PC-3 (cell line): ENCODE data around the gene E2F1. TPM values are rescaled to one million over a fixed set of nuclear protein-coding genes. Genes with fewer than 3 reads are reported as not detected.

Source experiments
- ATAC-seq: fragments of 200-7000 bp; cut with Tn5 transposase; 2 replicates; pipeline ENCODE4 v1.9.1; 2020; ENCODE audit warnings: mild to moderate bottlenecking, moderate library complexity
- BruUV-seq: library from RNA; stranded (reverse); fragments of 400-500 nt; replicated peaks from 2 replicates; lab custom pipeline; 2021; lab: Mats Ljungman, UMichigan
- CTCF ChIA-PET: fragments of 300-600 bp; sonication (Branson Sonifier 250); formaldehyde crosslinking; loops from one replicate; lab custom pipeline; 2022; ENCODE audit warnings: antibody characterized with exemption; lab: Charles Lee
- POLR2A ChIA-PET: fragments of 300-600 bp; sonication (Branson Sonifier 250); formaldehyde crosslinking; loops from one replicate; lab custom pipeline; 2022; ENCODE audit warnings: antibody characterized with exemption; ENCODE audit not compliant: unreplicated experiment; lab: Charles Lee
- DNase-seq: peaks from one replicate; pipeline ENCODE4 v3.0.0-alpha.2; 2015
- H2AFZ ChIP-seq: fragments of 300-600 bp; sonication (generic); 2 replicates; pipeline ENCODE4 v1.6.0; 2016; ENCODE audit warnings: antibody characterized with exemption, low read length
- H3F3A ChIP-seq: fragments of 300-600 bp; sonication (generic); one replicate; pipeline ENCODE4 v1.6.0; 2017; ENCODE audit warnings: antibody characterized with exemption, low read length, control low read depth, mild to moderate bottlenecking; ENCODE audit not compliant: unreplicated experiment
- H3K27ac ChIP-seq: fragments of 300-600 bp; sonication (generic); 2 replicates; pipeline ENCODE4 v1.5.1; 2016; ENCODE audit warnings: mild to moderate bottlenecking, low read length
- H3K27me3 ChIP-seq: fragments of 300-600 bp; sonication (generic); 2 replicates; pipeline ENCODE4 v1.6.1; 2016; ENCODE audit warnings: low read length, mixed read lengths
- H3K36me3 ChIP-seq: fragments of 300-600 bp; sonication (generic); 2 replicates; pipeline ENCODE4 v1.6.1; 2016; ENCODE audit warnings: low read depth, mixed run types, low read length, mixed read lengths
- H3K4me1 ChIP-seq: fragments of 300-600 bp; sonication (generic); 2 replicates; pipeline ENCODE4 v1.5.1; 2016; ENCODE audit warnings: low read length; ENCODE audit not compliant: insufficient read depth
- H3K4me2 ChIP-seq: fragments of 300-600 bp; sonication (generic); 2 replicates; pipeline ENCODE4 v1.6.0; 2016; ENCODE audit warnings: low read length
- H3K4me3 ChIP-seq: fragments of 300-600 bp; sonication (generic); 2 replicates; pipeline ENCODE4 v1.5.1; 2016; ENCODE audit warnings: mild to moderate bottlenecking, low read length, mixed read lengths
- H3K79me2 ChIP-seq: fragments of 300-600 bp; sonication (generic); 2 replicates; pipeline ENCODE4 v1.6.1; 2017; ENCODE audit warnings: low read length, mixed read lengths
- H3K9ac ChIP-seq: fragments of 300-600 bp; sonication (generic); 2 replicates; pipeline ENCODE4 v1.6.0; 2016; ENCODE audit warnings: mild to moderate bottlenecking, low read length
- H3K9me2 ChIP-seq: fragments of 300-600 bp; sonication (generic); replicated peaks from 2 replicates; pipeline ENCODE4 v1.6.1; 2016; ENCODE audit warnings: mixed run types, low read length, mixed read lengths
- H3K9me3 ChIP-seq: fragments of 300-600 bp; sonication (generic); 2 replicates; pipeline ENCODE4 v1.6.1; 2016; ENCODE audit warnings: low read length, mixed read lengths
- H4K20me1 ChIP-seq: fragments of 300-600 bp; sonication (generic); 2 replicates; pipeline ENCODE4 v1.6.1; 2016; ENCODE audit warnings: low read length, mixed read lengths
- EZH2 ChIP-seq: fragments of 300-600 bp; sonication (generic); IDR thresholded peaks from one replicate; pipeline ENCODE4 v1.6.1; 2017; ENCODE audit warnings: antibody characterized with exemption, mild to moderate bottlenecking, low read length; ENCODE audit not compliant: unreplicated experiment
- EZH2phosphoT487 ChIP-seq: fragments of 300-600 bp; sonication (generic); IDR thresholded peaks from 2 replicates; pipeline ENCODE4 v1.6.1; 2018; ENCODE audit warnings: mild to moderate bottlenecking, antibody characterized with exemption, low read length, borderline replicate concordance
- intact Hi-C: fragments of 100-400 bp; cut with micrococcal nuclease; formaldehyde crosslinking; loops from 2 replicates; pipeline ENCODE4 v1.9.0; 2023
- total RNA-seq: library from RNA; depleted of rRNA; stranded (reverse); fragments of >200 nt; gene quantifications from 2 replicates; pipeline ENCODE4 v1.2.3, GENCODE V29; 2014
- TF ChIP-seq, protein P1 (sequence below): fragments of 300-600 bp; sonication (generic); conservative IDR thresholded peaks from 2 replicates; pipeline ENCODE4 v1.5.1; 2017; ENCODE audit warnings: antibody characterized with exemption, low read depth, mild to moderate bottlenecking, low read length

The E2F1 gene
- total RNA-seq, 1 experiment from 2014 or later = 63.7 TPM

DNA sequence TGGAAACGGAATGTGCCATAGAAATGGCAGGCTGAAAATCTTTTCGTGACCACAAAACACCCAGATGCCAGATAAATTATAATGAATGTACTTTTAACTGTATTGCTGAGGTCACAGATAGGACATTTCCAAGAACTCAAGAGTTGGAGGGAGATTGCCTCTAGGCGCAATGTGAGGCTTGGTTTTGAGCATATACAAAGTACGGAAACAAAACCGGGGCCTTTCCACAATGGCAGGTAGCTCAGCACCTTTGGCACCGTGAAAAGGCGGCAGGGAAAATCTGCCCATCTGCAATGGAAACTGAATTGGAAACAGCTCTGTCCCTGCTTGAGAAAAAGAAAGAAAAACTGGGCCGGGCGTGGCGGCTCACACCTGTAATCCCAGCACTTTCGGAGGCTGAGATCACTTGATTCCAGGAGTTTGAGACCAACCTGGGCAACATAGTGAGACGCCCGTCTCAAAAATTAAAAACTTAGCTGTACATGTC, 34.6 kb downstream of the E2F1 start:
- Histone ChIP-seq H3K79me2 (no peaks in the 10 kb centered on the region), H3K9ac (no peak overlapping the region), H2AFZ (no peak overlapping the region), H3K27me3 (no peaks in the 10 kb centered on the region), H3K4me1 (peaks cover 44% of the 10 kb centered on the region), H3K4me3 (no peak overlapping the region), H3K4me2 (no peak overlapping the region), H3F3A (no peaks in the 10 kb centered on the region), H4K20me1 (no peaks in the 10 kb centered on the region), H3K27ac (no peak overlapping the region), H3K36me3 (no peaks in the 10 kb centered on the region), H3K9me2 (no peaks in the 10 kb centered on the region), H3K9me3 (no peaks in the 10 kb centered on the region)
- ChIA-PET POLR2A (no interaction called here), CTCF (no interaction called here)
- intact Hi-C loops = no loop called here
- ATAC-seq (no peak), DNase-seq (no peak)
- BruUV-seq = no TSS peak
- TF ChIP-seq, protein P1, sequence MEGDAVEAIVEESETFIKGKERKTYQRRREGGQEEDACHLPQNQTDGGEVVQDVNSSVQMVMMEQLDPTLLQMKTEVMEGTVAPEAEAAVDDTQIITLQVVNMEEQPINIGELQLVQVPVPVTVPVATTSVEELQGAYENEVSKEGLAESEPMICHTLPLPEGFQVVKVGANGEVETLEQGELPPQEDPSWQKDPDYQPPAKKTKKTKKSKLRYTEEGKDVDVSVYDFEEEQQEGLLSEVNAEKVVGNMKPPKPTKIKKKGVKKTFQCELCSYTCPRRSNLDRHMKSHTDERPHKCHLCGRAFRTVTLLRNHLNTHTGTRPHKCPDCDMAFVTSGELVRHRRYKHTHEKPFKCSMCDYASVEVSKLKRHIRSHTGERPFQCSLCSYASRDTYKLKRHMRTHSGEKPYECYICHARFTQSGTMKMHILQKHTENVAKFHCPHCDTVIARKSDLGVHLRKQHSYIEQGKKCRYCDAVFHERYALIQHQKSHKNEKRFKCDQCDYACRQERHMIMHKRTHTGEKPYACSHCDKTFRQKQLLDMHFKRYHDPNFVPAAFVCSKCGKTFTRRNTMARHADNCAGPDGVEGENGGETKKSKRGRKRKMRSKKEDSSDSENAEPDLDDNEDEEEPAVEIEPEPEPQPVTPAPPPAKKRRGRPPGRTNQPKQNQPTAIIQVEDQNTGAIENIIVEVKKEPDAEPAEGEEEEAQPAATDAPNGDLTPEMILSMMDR = no peak
- TF ChIP-seq EZH2phosphoT487 = no peak

GRCh38 chr20:33650753-33651561, 35.2 kb downstream of the E2F1 start:
- CTCF ChIA-PET = no interaction called here
- Histone ChIP-seq H3K9me3 (no peaks in the 10 kb centered on the region), H4K20me1 (no peaks in the 10 kb centered on the region), H3K4me2 (no peak overlapping the region), H2AFZ (no peak overlapping the region), H3K9me2 (no peaks in the 10 kb centered on the region), H3K27me3 (no peaks in the 10 kb centered on the region), H3K4me1 (peaks cover 44% of the 10 kb centered on the region), H3K27ac (no peak overlapping the region), H3F3A (no peaks in the 10 kb centered on the region), H3K36me3 (no peaks in the 10 kb centered on the region), H3K9ac (no peak overlapping the region), H3K79me2 (no peaks in the 10 kb centered on the region), H3K4me3 (no peak overlapping the region)
- ATAC-seq = peak; percentile 3; the same call in 1 of the 2 replicates
- POLR2A ChIA-PET = no interaction called here
- no TSS peak for BruUV-seq
- intact Hi-C loops = no loop called here
- peak; percentile 70 for DNase-seq
- TF ChIP-seq EZH2 (no peak), EZH2phosphoT487 (no peak)
- TF ChIP-seq, protein P1 = no peak
